ENCODE measurements around the gene SPIB.
"Not testable (repeated sequence)": the region's sequence is repeated elsewhere in the genome, so short reads cannot be mapped to it uniquely, and the experiment has no call there.

- not testable (repeated sequence) for TF ChIP-seq POLR2AphosphoS5 (IDR thresholded peaks at IDR 0.05; ENCODE audit: borderline replicate concordance, low read depth, low read length); EZH2 (IDR thresholded peaks at IDR 0.05)
Observed at GRCh38 chr19:50390952-50391351, 27.8 kb upstream of the SPIB start.

All from SK-N-MC (cell line).